Measurements from ENCODE around the gene MUC15. TPM values are rescaled to one million over a fixed set of nuclear protein-coding genes. Genes with fewer than 3 reads are reported as not detected.

MUC15 gene
- total and polyA plus RNA-seq, 2 donors (not counting 3 experiments of a cell fraction or from before 2014, with no cell fraction given) = not detected

- BruUV-seq (replicated peaks) = no TSS peak
- Histone ChIP-seq H3K9me1 (replicated peaks; ENCODE audit: control insufficient read depth, extremely low read depth, insufficient read depth, low read length) (no peaks in the 10 kb centered on the region), H2AFZ (ENCODE audit: low read depth, low read length) (no peak overlapping the region), H3K27ac (ENCODE audit: insufficient read depth, low read depth, low read length) (no peak overlapping the region), H3K4me1 (ENCODE audit: control insufficient read depth, extremely low read depth, insufficient read depth, low read length) (no peaks in the 10 kb centered on the region), H3K9ac (replicated peaks; ENCODE audit: extremely low read depth, insufficient read depth, low read length) (no peak overlapping the region), H3K4me3 (replicated peaks in 1 of 3; ENCODE audit: insufficient read depth in 1 of 3, low read depth in 1 of 3, low read length in 3 of 3) (no peak overlapping the region), H3K9me3 (replicated peaks; ENCODE audit: control insufficient read depth, insufficient read depth, low read length) (no peaks in the 10 kb centered on the region), H4K20me1 (replicated peaks; ENCODE audit: control insufficient read depth, extremely low read depth, insufficient read depth, low read length) (no peaks in the 10 kb centered on the region), H3K4me2 (ENCODE audit: insufficient read depth, low read length) (no peak overlapping the region), H3K79me2 (ENCODE audit: control insufficient read depth, insufficient read depth, low read length) (no peaks in the 10 kb centered on the region), H3K36me3 (ENCODE audit: control insufficient read depth in 2 of 2, extremely low read depth in 1 of 2, insufficient read depth in 2 of 2, low read length in 2 of 2) (no peaks in the 10 kb centered on the region), H3K27me3 (ENCODE audit: control insufficient read depth in 2 of 2, insufficient read depth in 2 of 2, low read length in 2 of 2) (no peaks in the 10 kb centered on the region)
- POLR2A ChIA-PET = no interaction called here
- CTCF ChIA-PET = no interaction called here
- dilution Hi-C loops (cut with MboI; ENCODE audit: extremely low pct_ligation_motif_present, low sequenced_read_pairs) = no loop called here
- TF ChIP-seq MAX (IDR thresholded peaks at IDR 0.05; ENCODE audit: insufficient read depth, insufficient read length) = no peak
- TF ChIP-seq POLR2AphosphoS5 (IDR thresholded peaks at IDR 0.05; ENCODE audit: insufficient read depth, low read depth, low read length) = no peak
- TF ChIP-seq CTCF (IDR thresholded peaks at IDR 0.05; ENCODE audit: extremely low read depth in 1 of 2, insufficient read depth in 1 of 2, low read depth in 1 of 2, low read length in 2 of 2) = no peak
- no peak for TF ChIP-seq POLR2A (IDR thresholded peaks at IDR 0.05; ENCODE audit: low read depth, low read length)
- no peak for TF ChIP-seq GATA2 (IDR thresholded peaks at IDR 0.05; ENCODE audit: insufficient read depth, insufficient read length, low read depth, low read length)
- no peak for TF ChIP-seq JUN (IDR thresholded peaks at IDR 0.05; ENCODE audit: borderline replicate concordance, insufficient read depth, insufficient read length, low read depth)
- TF ChIP-seq EZH2 (IDR thresholded peaks at IDR 0.05; ENCODE audit: borderline replicate concordance, low read depth, low read length, severe bottlenecking) = no peak
- no peak for TF ChIP-seq MYC (IDR thresholded peaks at IDR 0.05; ENCODE audit: low read depth, low read length)
- no peak for TF ChIP-seq FOS (IDR thresholded peaks at IDR 0.05; ENCODE audit: borderline replicate concordance, insufficient read depth, low read length)
- FAIRE-seq (no peak), DNase-seq (ENCODE audit: low read depth, low spot score) (no peak)
- intact Hi-C loops (cut with micrococcal nuclease) = no loop called here
Observed at GRCh38 chr11:26620282-26621045, 48.4 kb upstream of the MUC15 start.

All from endothelial cell of umbilical vein (primary cell).